Measurements from ENCODE around the gene H2AZ1. TPM values are rescaled to one million over a fixed set of nuclear protein-coding genes. Genes with fewer than 3 reads are reported as not detected.

The H2AZ1 gene
- total RNA-seq, result 344 and 418 TPM in 2 replicates

DNA sequence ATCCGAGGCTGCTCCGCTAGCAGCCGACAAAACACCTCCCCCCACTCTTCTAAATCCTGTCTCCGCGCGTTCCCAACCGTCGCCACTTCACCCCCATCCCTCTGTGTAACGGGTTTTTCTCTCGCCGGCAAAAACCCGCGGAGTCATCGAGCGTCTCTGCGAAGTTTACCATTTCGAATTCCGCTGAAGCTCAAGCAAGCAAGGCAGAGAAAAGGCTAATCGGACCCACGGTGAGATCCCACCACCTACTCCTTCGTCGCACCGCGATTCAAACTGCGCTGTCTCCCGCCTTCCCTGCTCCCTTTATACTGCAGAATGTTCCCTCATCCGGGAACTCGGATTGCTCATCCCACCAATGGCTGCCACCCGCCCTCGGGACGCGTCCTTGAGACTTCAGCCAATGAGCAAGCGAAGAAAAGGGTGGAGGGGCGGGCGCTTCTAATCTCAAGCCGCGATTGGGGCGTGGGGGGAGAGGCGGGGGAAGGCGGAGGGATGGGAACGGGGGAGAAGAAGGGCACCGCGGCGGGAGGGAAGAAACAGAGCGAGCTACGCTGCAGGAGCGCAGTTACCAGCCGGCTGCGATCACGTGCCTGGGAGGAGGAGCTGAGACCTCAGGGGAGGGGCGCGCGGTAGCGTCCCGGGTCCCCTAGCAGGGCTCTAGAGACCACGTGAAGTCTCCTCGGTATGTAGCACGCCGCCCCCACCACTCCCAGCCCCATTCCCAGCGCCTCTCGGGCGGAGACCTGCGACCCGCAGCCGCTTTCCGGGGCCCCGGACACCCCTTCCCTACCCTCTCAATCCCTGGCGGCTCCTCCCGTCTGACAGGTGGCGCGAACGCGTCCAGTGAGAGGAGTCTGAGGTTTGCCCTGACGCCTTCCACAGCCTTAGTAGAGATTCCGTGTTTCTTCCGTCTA, at the start of gene H2AZ1:
Gene H2AZ1 (minus strand): TSS at position 277 of the 914 bp plus-strand sequence. CDS start 105 bp downstream, at position 172.

DNA sequence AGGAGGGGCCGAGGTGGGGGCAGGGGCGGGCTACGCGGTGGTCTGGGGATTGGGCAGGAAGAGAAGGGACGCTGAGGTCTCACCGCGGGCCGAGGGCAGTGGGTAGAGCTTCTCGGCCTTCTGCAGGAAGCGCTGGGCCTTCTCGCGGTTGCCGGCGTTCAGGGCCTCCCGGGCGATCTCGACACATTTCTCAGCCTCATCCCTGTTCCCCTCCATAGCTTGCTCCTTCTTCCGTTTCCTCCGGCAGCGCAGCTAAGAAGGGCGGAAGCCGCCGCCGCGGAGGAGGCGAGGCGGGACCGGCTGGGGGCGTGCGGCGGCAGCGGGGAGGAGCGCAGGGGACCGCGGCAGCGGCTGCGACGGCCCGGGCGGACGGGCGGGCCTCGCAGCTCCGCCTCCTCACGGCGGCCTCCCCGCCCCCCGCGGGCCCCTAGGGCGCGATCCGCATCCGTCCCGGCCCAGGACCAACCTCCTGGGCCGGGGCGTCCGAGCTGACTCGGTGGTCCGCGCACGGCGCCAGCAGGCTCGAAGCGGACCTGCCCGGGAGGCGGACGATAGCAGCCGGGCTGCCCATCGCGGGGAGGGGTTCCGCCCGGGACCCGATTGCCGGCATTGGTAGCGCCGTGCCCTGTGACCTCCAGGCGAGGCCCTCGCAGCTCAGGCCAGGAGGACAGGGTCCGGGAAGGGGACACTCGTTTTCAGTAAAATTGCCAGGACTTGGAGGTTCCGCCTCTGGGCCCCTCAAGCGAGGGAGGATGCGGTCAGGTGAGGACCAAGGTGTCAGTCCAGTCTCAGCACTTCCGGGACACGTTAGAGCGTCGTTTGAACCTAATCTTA, 3.5 kb downstream of the H2AZ1 start, which contains the start of gene DNAJB14:
Gene DNAJB14 (minus strand): TSS at position 263 of the 834 bp plus-strand sequence. CDS start 47 bp downstream, at position 216.

Other genes with a start within 250 kb of the H2AZ1 start
- gene DAPP1, start 133.4 kb downstream of the H2AZ1 start, total RNA-seq, result not detected in 2 replicates
- gene LAMTOR3, start 55.8 kb downstream of the H2AZ1 start, total RNA-seq, result 34.6 and 40.1 TPM in 2 replicates
- gene DNAJB14, start 3.7 kb downstream of the H2AZ1 start, total RNA-seq, result 31.7 and 50.1 TPM in 2 replicates
- gene DDIT4L, start 240.2 kb upstream of the H2AZ1 start, total RNA-seq, result 7.8 and 8.0 TPM in 2 replicates